Activated CD8-positive, alpha-beta memory T cell treated with anti-CD3 and anti-CD28 coated beads, Interleukin-2, amount 50 U/mL, for 4 hours (primary cell): ENCODE measurements around the gene MAP2K2.
A peak's percentile ranks its signal among the peaks of the same experiment; 100 is the strongest.

Source experiments
- DNase-seq: peaks from one replicate; pipeline ENCODE4 v3.0.0-alpha.2; 2020

MAP2K2 gene

GRCh38 chr19:4058693-4059452, 65.0 kb downstream of the MAP2K2 start:
- DNase-seq: no peak

- DNase-seq: peak; percentile 76
These were observed 65.8 kb downstream of the MAP2K2 start for GRCh38 chr19:4057931-4058692.

- no peak for DNase-seq
These were observed 68.7 kb downstream of the MAP2K2 start for GRCh38 chr19:4055209-4055552.

GRCh38 chr19:4054441-4055208, 69.3 kb downstream of the MAP2K2 start:
- no peak for DNase-seq

- no peak for DNase-seq
These were observed 70.2 kb downstream of the MAP2K2 start for GRCh38 chr19:4053423-4054324.

GRCh38 chr19:4052993-4053422, 70.9 kb downstream of the MAP2K2 start:
- no peak for DNase-seq

- DNase-seq: no peak
These were observed 71.6 kb downstream of the MAP2K2 start for GRCh38 chr19:4052114-4052992.

DNA sequence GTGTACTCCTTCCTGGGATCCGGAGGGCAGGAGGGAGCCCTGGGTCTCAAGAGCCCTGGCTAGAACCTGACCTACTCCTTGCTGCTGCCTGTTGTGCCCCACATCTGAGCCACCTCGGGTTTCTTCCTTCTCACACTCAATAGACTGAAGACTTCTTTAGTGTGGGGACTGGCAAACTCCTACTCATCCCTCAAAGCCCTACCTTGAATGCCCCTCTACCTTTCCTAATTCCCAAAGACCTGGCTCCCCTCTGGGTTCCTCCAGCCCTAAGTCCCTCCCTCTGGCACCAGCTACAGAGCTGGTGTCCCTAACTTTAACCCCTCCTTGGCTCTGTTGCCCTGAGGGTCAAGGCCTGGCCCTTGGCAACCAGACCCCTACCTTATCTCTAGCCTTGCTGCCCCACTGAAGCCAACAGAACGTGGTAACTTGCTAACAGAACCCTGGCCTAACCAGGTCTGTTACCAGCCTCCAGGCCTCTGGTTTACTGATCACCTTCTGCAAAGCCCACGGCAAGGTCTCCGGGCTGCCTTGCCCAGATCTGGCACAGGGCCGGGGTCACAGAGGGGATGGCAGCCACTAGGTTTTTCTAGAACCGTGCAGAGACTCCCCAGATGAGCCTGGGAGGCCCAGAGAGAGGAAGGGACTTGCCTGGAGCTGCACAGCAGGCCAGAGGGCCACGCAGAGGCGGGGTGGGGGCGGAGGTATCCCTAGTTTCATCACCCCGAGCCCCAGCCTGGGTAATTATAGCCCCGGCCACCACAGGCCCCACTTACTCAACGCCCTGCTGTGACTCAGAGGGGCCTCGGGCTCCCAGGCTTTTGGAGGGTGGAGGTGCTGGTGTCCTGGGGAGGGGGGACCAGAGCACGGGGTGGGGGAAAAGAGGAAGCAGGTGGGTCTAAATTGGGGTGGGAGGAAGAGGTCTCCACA, 72.5 kb downstream of the MAP2K2 start:
- DNase-seq: no peak

DNA sequence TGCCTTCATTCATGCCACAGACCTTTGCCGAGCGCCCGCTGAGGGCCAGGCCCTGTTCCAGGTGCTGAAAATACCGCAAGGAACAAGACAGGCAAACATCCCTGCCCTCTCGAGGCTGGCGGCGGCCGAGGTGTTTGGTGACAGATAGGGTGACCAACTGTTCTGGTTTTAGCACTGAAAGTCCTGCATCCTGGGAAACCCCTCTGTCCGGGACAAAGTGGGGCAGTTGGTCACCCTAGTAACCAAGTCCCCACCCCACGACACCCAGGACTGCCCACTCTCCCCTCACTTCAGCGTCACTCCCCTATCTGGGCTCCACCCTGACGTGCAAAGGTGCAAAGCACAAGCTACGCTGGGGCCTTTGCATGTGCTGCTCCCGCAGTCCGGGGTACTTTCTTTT, 74.5 kb downstream of the MAP2K2 start:
- no peak for DNase-seq

GRCh38 chr19:4046946-4047683, 76.8 kb downstream of the MAP2K2 start:
- no peak for DNase-seq

GRCh38 chr19:4046362-4046691, 77.6 kb downstream of the MAP2K2 start:
- no peak for DNase-seq

DNA sequence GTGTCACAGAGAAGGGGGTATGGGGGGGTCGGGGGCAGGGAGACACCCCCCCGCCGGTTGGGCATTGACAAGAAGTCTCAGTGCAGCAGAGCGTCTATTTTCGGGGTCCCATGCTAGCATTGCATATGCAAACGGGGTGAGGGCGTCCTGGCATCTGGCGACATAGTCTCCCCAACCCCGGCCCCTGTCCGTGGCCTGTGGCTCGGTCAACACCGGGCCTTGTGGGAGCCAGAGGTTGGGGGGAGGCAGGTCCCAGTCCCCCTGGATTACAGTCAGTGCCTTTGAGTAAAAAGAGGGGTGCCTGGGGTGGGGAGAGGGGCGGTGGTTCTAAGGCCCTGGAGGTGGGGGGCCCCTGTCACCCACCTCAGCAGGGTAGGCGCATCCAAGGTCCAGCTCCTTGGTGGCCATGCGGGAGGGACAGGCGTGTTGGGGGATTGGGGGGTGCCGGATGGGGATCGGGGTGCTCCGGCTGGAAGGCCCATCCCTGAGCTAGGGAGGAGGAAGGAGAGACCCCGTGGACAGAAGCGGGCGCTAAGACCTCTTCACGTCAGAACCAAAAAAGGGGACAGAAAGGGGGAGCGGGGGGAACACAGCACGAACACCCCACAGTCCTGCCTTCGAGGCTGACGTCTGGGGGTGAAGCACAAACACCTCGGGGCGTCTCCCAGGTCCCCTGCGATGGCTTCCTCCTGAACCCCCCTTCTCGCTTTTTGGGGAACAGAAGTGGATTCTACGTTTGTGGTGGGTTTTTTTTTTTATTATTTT, 78.1 kb downstream of the MAP2K2 start:
- DNase-seq: no peak

DNA sequence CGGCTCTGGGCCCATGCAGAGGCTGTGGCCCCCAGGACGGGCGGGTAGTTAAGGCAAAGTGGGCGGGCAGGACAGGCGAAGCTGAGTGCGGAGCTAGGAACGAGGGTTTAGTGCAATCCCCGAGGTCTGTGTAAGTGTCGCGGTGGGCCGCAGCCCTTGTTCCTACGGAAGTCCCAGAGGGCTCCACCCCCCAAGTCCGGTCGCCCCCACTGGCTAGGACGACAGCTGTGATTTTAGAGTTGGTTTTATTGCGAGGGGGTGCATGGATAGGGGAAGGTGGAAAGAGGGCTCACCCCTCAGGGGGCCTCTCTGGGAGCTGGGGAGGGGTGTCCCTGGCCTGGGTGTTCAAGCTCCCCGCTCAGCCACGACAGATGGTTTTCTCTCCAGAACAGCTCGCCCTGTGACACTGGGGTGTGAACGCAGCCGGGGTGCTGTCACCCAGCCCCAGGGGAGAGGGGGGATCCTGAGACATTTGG, 78.9 kb downstream of the MAP2K2 start:
- DNase-seq: no peak

DNA sequence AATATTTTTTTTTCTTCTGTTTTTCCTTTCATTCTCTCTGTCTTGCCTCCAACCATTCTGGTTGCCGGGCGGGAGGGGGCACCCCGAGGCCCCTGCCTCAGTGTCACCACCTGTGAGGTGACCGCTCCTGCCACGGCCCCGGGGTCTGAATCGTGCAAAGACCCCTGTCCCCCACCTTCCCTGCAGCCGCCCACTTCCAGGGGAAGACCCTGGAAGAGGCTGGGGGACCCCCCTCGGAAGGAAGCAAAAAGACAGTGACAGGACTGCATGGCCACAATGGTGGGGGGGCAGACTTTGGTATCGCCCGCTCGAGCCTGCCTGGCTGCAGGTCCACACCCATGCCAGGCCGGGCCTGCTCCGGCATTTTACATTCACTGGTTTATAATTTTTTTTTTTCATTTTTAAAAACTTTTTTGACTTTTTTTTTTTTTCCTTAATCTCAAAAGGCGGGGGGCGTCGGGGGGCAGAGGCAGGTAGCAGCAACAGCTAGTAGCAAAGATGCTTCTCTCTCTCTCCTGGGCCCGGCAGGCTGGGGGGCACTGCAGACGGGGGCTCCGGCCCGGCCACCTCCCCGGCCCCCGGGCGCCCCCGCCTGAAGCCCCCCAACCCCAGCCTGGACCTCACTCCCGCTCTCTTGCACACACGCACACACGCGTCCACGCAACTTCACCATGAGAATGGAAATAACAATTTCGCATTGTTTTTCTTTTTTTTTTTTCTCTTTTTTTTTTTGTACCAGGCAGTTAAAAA, 79.8 kb downstream of the MAP2K2 start:
- DNase-seq: no peak

DNA sequence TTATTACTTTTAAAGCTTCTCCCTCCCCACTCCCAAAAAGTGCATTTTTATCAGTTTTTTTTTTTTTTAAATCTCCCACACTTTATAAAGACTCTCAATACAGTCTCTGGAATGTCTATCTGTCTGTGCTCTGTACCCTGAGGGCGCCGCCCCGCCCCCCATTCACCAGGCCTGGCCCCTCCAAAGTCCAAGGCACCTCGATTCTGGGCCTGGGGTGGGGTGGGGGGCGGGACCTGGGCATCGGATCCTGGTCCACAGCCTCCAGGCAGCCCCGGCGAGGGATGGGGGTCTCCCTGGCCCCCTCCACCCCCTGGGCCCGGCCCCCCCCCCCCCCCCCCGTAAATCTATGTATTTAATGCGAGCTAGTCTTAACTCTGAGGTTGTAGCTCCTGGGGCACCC, 80.5 kb downstream of the MAP2K2 start:
- DNase-seq: no peak

DNA sequence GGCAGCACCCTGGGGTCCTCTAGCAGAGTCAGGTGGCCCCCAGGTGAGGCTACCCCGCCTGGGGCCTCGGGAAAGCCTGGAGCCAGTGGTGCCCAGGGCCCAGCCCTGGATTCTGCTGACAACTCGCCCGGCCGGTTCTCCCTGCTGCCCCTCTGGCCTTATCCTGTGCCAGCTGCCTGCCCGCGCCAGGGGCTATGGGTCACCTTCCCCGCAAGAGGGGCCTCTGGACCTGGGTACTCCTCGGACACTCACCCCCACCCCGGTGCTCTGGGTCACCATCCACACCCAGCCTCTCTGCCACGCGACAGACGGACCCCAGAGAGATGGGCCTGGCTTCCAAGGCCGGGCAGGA, 81.2 kb downstream of the MAP2K2 start:
- no peak for DNase-seq

DNA sequence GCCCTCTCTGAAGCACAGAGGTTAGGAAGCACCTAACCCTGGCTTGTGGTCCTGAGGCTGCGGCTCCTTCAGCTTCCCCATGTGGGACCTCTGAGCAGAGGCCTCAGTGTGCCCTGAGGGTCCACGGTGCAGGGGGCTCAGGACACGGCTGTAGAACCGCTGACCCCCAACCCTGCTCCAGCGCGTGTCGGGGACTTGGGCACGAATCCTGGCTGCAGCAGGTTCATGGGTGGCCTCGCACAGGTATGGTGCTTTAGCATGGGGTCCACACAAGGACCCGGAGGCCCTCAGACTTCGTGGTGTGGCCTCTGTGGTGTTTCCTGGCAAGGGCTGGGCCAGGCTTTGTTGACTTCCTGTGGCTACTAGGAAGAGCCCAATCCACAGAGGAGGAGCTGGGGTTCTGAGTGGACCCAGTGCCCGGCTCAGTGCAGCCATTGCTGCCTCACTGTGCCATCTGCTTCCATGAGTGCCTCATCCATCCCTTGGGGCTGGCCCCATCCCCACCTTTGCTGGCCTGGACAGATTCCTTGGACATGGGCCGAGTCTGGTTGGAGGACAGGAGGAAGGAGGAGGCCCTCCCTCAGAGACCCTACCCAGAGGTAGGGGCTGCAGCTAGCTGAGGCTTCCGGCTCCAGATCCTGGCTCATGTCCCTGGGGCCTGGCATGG, 81.7 kb downstream of the MAP2K2 start:
- no peak for DNase-seq
